ENCODE results near the gene KRTAP10-2. TPM values are rescaled to one million over a fixed set of nuclear protein-coding genes. Genes with fewer than 3 reads are reported as not detected.

Gene KRTAP10-2
- total and polyA plus RNA-seq, 2 experiments from 2014 or later, result not detected

GRCh38 chr21:44571844-44572782 is 20.8 kb upstream of the KRTAP10-2 start:
- Histone ChIP-seq H3K36me3 (ENCODE audit: low read depth) (no peaks in the 10 kb centered on the region), H3K9me3 (ENCODE audit: low read depth) (no peaks in the 10 kb centered on the region), H3K4me1 (ENCODE audit: insufficient read depth) (no peaks in the 10 kb centered on the region), H3K4me2 (ENCODE audit: unreplicated experiment) (no peak overlapping the region), H3K27me3 (replicated peaks; ENCODE audit: insufficient read depth) (peaks cover 5% of the 10 kb centered on the region), H3K9me2 (ENCODE audit: insufficient read depth) (no peaks in the 10 kb centered on the region), H2AFZ (no peak overlapping the region), H3K79me2 (ENCODE audit: insufficient read depth) (no peaks in the 10 kb centered on the region), H3K4me3 (no peak overlapping the region), H4K20me1 (ENCODE audit: insufficient read depth) (no peaks in the 10 kb centered on the region), H3K27ac (no peak overlapping the region), H3F3A (ENCODE audit: insufficient read depth) (no peaks in the 10 kb centered on the region), H3K9ac (no peak overlapping the region)
- TF ChIP-seq EZH2 (IDR thresholded peaks at IDR 0.05; ENCODE audit: insufficient read depth, poor library complexity, severe bottlenecking) (no peak), EZH2phosphoT487 (IDR thresholded peaks at IDR 0.05; ENCODE audit: insufficient read depth, low read depth) (no peak)
- in situ Hi-C loops (cut with MboI), result no loop called here
- no peak for DNase-seq
- 62 to 64% methylated on average over 38 to 39 of the region's 40 CpGs for WGBS, 2 experiments (ENCODE audit: low coverage in 1 of 2, low lambda C conversion rate in 2 of 2, missing lambda C conversion rate in 2 of 2)

- H3K4me2 ChIP-seq (ENCODE audit: unreplicated experiment), result no peak overlapping the region
- peaks cover 13% of the 10 kb centered on the region; the same call in 1 of the 2 replicates for H3K27me3 ChIP-seq (replicated peaks; ENCODE audit: insufficient read depth)
- in situ Hi-C loops (cut with MboI), result no loop called here
- no peak overlapping the region for H3K4me3 ChIP-seq
- no peaks in the 10 kb centered on the region for H3K4me1 ChIP-seq (ENCODE audit: insufficient read depth)
- no peak overlapping the region for H3K9ac ChIP-seq
- no peaks in the 10 kb centered on the region for H4K20me1 ChIP-seq (ENCODE audit: insufficient read depth)
- no peak for DNase-seq
- H3K9me2 ChIP-seq (ENCODE audit: insufficient read depth), result no peaks in the 10 kb centered on the region
- no peaks in the 10 kb centered on the region for H3K9me3 ChIP-seq (ENCODE audit: low read depth)
- no peak overlapping the region for H3K27ac ChIP-seq
- H2AFZ ChIP-seq, result no peak overlapping the region
- H3K36me3 ChIP-seq (ENCODE audit: low read depth), result no peaks in the 10 kb centered on the region
- no peaks in the 10 kb centered on the region for H3F3A ChIP-seq (ENCODE audit: insufficient read depth)
- H3K79me2 ChIP-seq (ENCODE audit: insufficient read depth), result no peaks in the 10 kb centered on the region
- WGBS, 2 experiments (ENCODE audit: low coverage in 1 of 2, low lambda C conversion rate in 2 of 2, missing lambda C conversion rate in 2 of 2), result 21 to 26% methylated on average over 4 of the region's 4 CpGs
- no peak for TF ChIP-seq EZH2phosphoT487 (IDR thresholded peaks at IDR 0.05; ENCODE audit: insufficient read depth, low read depth)
- TF ChIP-seq EZH2 (IDR thresholded peaks at IDR 0.05; ENCODE audit: insufficient read depth, poor library complexity, severe bottlenecking), result no peak
Observed at GRCh38 chr21:44571296-44571695, 20.0 kb upstream of the KRTAP10-2 start.

GRCh38 chr21:44569861-44570517 is 18.7 kb upstream of the KRTAP10-2 start:
- no peak overlapping the region for H3K27ac ChIP-seq
- H3K36me3 ChIP-seq (ENCODE audit: low read depth), result no peaks in the 10 kb centered on the region
- no peak overlapping the region for H3K4me3 ChIP-seq
- H2AFZ ChIP-seq, result no peak overlapping the region
- 39 to 44% methylated on average over 11 to 12 of the region's 12 CpGs for WGBS, 2 experiments (ENCODE audit: low coverage in 1 of 2, low lambda C conversion rate in 2 of 2, missing lambda C conversion rate in 2 of 2)
- H3F3A ChIP-seq (ENCODE audit: insufficient read depth), result no peaks in the 10 kb centered on the region
- no peak for DNase-seq
- no peaks in the 10 kb centered on the region for H3K4me1 ChIP-seq (ENCODE audit: insufficient read depth)
- TF ChIP-seq EZH2 (IDR thresholded peaks at IDR 0.05; ENCODE audit: insufficient read depth, poor library complexity, severe bottlenecking), result no peak
- TF ChIP-seq EZH2phosphoT487 (IDR thresholded peaks at IDR 0.05; ENCODE audit: insufficient read depth, low read depth), result no peak
- peaks cover 14% of the 10 kb centered on the region; the same call in 1 of the 2 replicates for H3K27me3 ChIP-seq (replicated peaks; ENCODE audit: insufficient read depth)
- no peaks in the 10 kb centered on the region for H4K20me1 ChIP-seq (ENCODE audit: insufficient read depth)
- in situ Hi-C loops (cut with MboI), result no loop called here
- H3K79me2 ChIP-seq (ENCODE audit: insufficient read depth), result no peaks in the 10 kb centered on the region
- no peaks in the 10 kb centered on the region for H3K9me3 ChIP-seq (ENCODE audit: low read depth)
- no peak overlapping the region for H3K4me2 ChIP-seq (ENCODE audit: unreplicated experiment)
- H3K9ac ChIP-seq, result no peak overlapping the region
- H3K9me2 ChIP-seq (ENCODE audit: insufficient read depth), result no peaks in the 10 kb centered on the region

GRCh38 chr21:44568667-44569556 is 17.6 kb upstream of the KRTAP10-2 start:
- H3K4me1 ChIP-seq (ENCODE audit: insufficient read depth), result no peaks in the 10 kb centered on the region
- in situ Hi-C loops (cut with MboI), result no loop called here
- WGBS, 2 experiments (ENCODE audit: low coverage in 1 of 2, low lambda C conversion rate in 2 of 2, missing lambda C conversion rate in 2 of 2), result 48 to 49% methylated on average over 26 to 27 of the region's 27 CpGs

More at GRCh38 chr21:44568667-44569556, 17.6 kb upstream of the KRTAP10-2 start:
- H3K27ac ChIP-seq, result no peak overlapping the region
- H3K9me3 ChIP-seq (ENCODE audit: low read depth), result no peaks in the 10 kb centered on the region
- no peaks in the 10 kb centered on the region for H3F3A ChIP-seq (ENCODE audit: insufficient read depth)
- H4K20me1 ChIP-seq (ENCODE audit: insufficient read depth), result no peaks in the 10 kb centered on the region
- H3K27me3 ChIP-seq (replicated peaks; ENCODE audit: insufficient read depth), result peaks cover 14% of the 10 kb centered on the region; the same call in 1 of the 2 replicates
- DNase-seq, result no peak
- H3K36me3 ChIP-seq (ENCODE audit: low read depth), result no peaks in the 10 kb centered on the region
- no peaks in the 10 kb centered on the region for H3K9me2 ChIP-seq (ENCODE audit: insufficient read depth)
- TF ChIP-seq EZH2 (IDR thresholded peaks at IDR 0.05; ENCODE audit: insufficient read depth, poor library complexity, severe bottlenecking) (no peak), EZH2phosphoT487 (IDR thresholded peaks at IDR 0.05; ENCODE audit: insufficient read depth, low read depth) (no peak)
- no peak overlapping the region for H3K4me3 ChIP-seq
- H3K79me2 ChIP-seq (ENCODE audit: insufficient read depth), result no peaks in the 10 kb centered on the region
- no peak overlapping the region for H2AFZ ChIP-seq
- H3K9ac ChIP-seq, result no peak overlapping the region
- H3K4me2 ChIP-seq (ENCODE audit: unreplicated experiment), result no peak overlapping the region

All from GM23248 (cell line).